ENCODE measurements around the gene WNT5B.

DNA sequence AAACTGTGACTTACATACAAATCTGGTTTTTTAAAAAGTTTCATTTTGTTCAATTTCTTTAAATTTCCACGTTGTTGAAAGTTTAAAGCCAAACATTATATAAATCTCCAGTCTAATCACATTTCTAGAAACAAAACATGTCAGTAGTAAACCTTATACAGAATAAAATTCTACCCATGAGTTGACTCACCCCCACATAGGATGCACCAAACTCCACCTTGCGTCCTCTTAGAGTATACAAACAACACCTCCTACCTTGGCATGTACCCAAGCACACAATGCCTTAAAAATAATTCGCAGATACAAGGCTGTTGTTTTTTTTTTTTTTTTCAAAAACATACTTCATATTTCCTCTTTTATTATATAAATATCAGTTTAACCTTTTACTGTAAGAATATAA, 38.0 kb upstream of the WNT5B start:
- TF ChIP-seq, protein P1, sequence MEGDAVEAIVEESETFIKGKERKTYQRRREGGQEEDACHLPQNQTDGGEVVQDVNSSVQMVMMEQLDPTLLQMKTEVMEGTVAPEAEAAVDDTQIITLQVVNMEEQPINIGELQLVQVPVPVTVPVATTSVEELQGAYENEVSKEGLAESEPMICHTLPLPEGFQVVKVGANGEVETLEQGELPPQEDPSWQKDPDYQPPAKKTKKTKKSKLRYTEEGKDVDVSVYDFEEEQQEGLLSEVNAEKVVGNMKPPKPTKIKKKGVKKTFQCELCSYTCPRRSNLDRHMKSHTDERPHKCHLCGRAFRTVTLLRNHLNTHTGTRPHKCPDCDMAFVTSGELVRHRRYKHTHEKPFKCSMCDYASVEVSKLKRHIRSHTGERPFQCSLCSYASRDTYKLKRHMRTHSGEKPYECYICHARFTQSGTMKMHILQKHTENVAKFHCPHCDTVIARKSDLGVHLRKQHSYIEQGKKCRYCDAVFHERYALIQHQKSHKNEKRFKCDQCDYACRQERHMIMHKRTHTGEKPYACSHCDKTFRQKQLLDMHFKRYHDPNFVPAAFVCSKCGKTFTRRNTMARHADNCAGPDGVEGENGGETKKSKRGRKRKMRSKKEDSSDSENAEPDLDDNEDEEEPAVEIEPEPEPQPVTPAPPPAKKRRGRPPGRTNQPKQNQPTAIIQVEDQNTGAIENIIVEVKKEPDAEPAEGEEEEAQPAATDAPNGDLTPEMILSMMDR (conservative IDR thresholded peaks at IDR 0.05): no peak; the same call in 1 of the 2 replicates
- TF ChIP-seq EZH2 (IDR thresholded peaks at IDR 0.05; ENCODE audit: low read depth): no peak
